Stimulated activated CD8-positive, alpha-beta memory T cell treated with anti-CD3 and anti-CD28 coated beads, Interleukin-4, amount 100 ng/mL, for 24 hours (primary cell): ENCODE data around the gene CCDC124.
"Not testable (repeated sequence)": the region's sequence is repeated elsewhere in the genome, so short reads cannot be mapped to it uniquely, and the experiment has no call there.

Source experiments
- DNase-seq: peaks from one replicate; pipeline ENCODE4 v3.0.0-alpha.2; 2020; ENCODE audit warnings: low read depth

The CCDC124 gene

GRCh38 chr19:17932485-17933338 lies at the start of gene CCDC124:
TSS of gene CCDC124 (plus strand) at chr19:17933015. CDS start at chr19:17936421, 3,406 bp downstream.
- peak; percentile 86 for DNase-seq

GRCh38 chr19:17883627-17884410 lies 49.0 kb upstream of the CCDC124 start:
- no peak for DNase-seq

- DNase-seq, result no peak
Measured at GRCh38 chr19:17886515-17886914, 46.3 kb upstream of the CCDC124 start.

- not testable (repeated sequence) for DNase-seq
Measured at GRCh38 chr19:17887221-17887620, 45.6 kb upstream of the CCDC124 start.

- DNase-seq, result no peak
Measured at GRCh38 chr19:17888260-17888659, 44.6 kb upstream of the CCDC124 start.

GRCh38 chr19:17889609-17890214 lies 43.1 kb upstream of the CCDC124 start:
- DNase-seq, result no peak

- no peak for DNase-seq
Measured at GRCh38 chr19:17893766-17894165, 39.0 kb upstream of the CCDC124 start.

GRCh38 chr19:17902701-17903100 lies 30.1 kb upstream of the CCDC124 start:
- DNase-seq, result no peak

- DNase-seq, result no peak
Measured at GRCh38 chr19:17908244-17908643, 24.6 kb upstream of the CCDC124 start.

- no peak for DNase-seq
Measured at GRCh38 chr19:17909003-17909732, 23.6 kb upstream of the CCDC124 start.

- DNase-seq, result no peak
Measured at GRCh38 chr19:17910791-17911360, 21.9 kb upstream of the CCDC124 start.

- no peak for DNase-seq
Measured at GRCh38 chr19:17915940-17916593, 16.7 kb upstream of the CCDC124 start.

- not testable (repeated sequence) for DNase-seq
Measured at GRCh38 chr19:17918151-17918550, 14.7 kb upstream of the CCDC124 start.

GRCh38 chr19:17919122-17919521 lies 13.7 kb upstream of the CCDC124 start:
- not testable (repeated sequence) for DNase-seq

GRCh38 chr19:17920527-17920926 lies 12.3 kb upstream of the CCDC124 start:
- DNase-seq, result no peak

- DNase-seq, result no peak
Measured at GRCh38 chr19:17922138-17922537, 10.7 kb upstream of the CCDC124 start.

GRCh38 chr19:17926044-17926443 lies 6.8 kb upstream of the CCDC124 start:
- no peak for DNase-seq

- DNase-seq, result no peak
Measured at GRCh38 chr19:17929056-17929455, 3.8 kb upstream of the CCDC124 start.

- DNase-seq, result no peak
Measured at GRCh38 chr19:17931532-17932191, 1.2 kb upstream of the CCDC124 start.

GRCh38 chr19:17933414-17934129 lies 757 bp downstream of the CCDC124 start:
- DNase-seq, result no peak
